Right cardiac atrium (tissue), 5 donors: ENCODE data around the gene VCPKMT. TPM values are rescaled to one million over a fixed set of nuclear protein-coding genes. Genes with fewer than 3 reads are reported as not detected.

ENCODE experiments used
- ATAC-seq, 2 donors: fragments of 200-7000 bp; cut with Tn5 transposase; one replicate each; pipeline versions ENCODE4 v1.8.0 to v1.9.1; 2020; ENCODE audit warnings: moderate library complexity in 2 of 2, mild to moderate bottlenecking in 1 of 2
- DNase-seq, 3 donors: peaks; one replicate each; pipeline ENCODE4 v3.0.0-alpha.2; 2020
- H3K27ac ChIP-seq: one replicate; pipeline ENCODE4 v1.5.1; 2013; ENCODE audit warnings: mild to moderate bottlenecking, low read length, control low read depth, moderate library complexity
- H3K27me3 ChIP-seq: one replicate; pipeline ENCODE4 v1.6.1; 2013; ENCODE audit not compliant: control insufficient read depth, insufficient read depth
- H3K4me1 ChIP-seq: one replicate; pipeline ENCODE4 v1.6.1; 2013; ENCODE audit warnings: low read length; ENCODE audit not compliant: control insufficient read depth, insufficient read depth
- H3K4me3 ChIP-seq: one replicate; pipeline ENCODE4 v1.5.1; 2013; ENCODE audit warnings: low read length, control low read depth
- H3K9me3 ChIP-seq: one replicate; pipeline ENCODE4 v1.6.1; 2013; ENCODE audit warnings: low read length; ENCODE audit not compliant: control insufficient read depth
- WGBS: extraction: QIAGEN DNeasy Blood & Tissue Kit; methylation state at CpG from one replicate; pipeline ENCODE4 v1.1.7; 2013; 5-methylcytosine and 5-hydroxymethylcytosine counted together
- intact Hi-C, 4 donors: fragments of 100-400 bp; cut with DNase I; formaldehyde crosslinking; loops; one replicate each; pipeline versions ENCODE4 v1.11.0 to v1.14.0; 2022 to 2023
- polyA plus RNA-seq: library from polyadenylated mRNA; stranded (reverse); fragments of 200-250 nt; gene quantifications from one replicate; pipeline ENCODE4 v1.2.3, GENCODE V29; 2013
- total RNA-seq, 4 donors: library from RNA; stranded (reverse); fragmentation: NEBNext Ultra II Directional; extraction: Animal tissue kit (Norgen Biotek cat#: 25700); gene quantifications; one replicate each; pipeline ENCODE4 v1.2.1, GENCODE V29; 2021
- donor health status: healthy with polysubstance abuse.
- donor health status: DM: no; HTN: yes; CAD: no.
- donor health status: DM: no; HTN: no; CAD: no.
- donor health status: DM: no; HTN: yes; CAD: no; lungs with severe emphysema.
- donor health status: DM: yes; HTN: yes; CAD: no.

The VCPKMT gene
- total and polyA plus RNA-seq, 5 donors, result 2.8 to 4.3 (median 3.6) TPM

DNA sequence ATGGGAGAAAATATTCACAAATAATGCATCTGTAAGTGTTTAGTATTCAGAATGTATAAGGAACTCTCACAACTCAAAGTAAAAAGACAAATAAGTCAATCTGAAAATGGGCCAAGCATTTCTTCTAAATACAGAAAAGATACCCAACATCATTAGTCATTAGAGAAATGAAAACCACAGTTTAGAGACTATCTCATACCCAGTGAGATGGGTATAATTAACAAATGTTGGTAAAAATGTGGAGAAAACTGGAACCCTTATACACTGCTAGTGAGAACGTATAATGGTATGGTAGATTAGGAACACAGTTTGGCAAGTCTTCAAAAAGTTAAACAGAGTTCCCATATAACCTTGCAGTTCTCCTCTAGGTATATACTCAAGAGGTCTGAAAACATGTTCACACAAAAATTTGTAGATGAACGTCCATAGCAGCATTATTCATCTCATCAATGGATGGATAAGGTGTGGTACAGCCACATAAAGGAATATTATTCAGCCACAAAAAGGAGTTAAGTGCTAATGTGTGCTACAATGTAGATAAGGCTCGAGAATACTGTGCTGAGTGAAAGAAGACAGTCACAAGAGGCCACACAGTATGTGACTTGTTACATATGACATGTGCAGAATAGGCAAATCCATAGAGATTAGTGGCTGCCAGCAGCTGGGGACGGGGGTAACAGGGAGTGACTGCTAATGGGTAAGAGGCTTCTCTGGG, 5.9 kb downstream of the VCPKMT start:
- no peaks in the 10 kb centered on the region for H3K4me1 ChIP-seq
- H3K27ac ChIP-seq, result no peak overlapping the region
- ATAC-seq, result no peak
- H3K4me3 ChIP-seq, result no peak overlapping the region
- no peak for DNase-seq
- WGBS, result 83% methylated on average over 4 of the region's 4 CpGs
- intact Hi-C loops, result no loop called here
- no peaks in the 10 kb centered on the region for H3K9me3 ChIP-seq
- no peaks in the 10 kb centered on the region for H3K27me3 ChIP-seq

DNA sequence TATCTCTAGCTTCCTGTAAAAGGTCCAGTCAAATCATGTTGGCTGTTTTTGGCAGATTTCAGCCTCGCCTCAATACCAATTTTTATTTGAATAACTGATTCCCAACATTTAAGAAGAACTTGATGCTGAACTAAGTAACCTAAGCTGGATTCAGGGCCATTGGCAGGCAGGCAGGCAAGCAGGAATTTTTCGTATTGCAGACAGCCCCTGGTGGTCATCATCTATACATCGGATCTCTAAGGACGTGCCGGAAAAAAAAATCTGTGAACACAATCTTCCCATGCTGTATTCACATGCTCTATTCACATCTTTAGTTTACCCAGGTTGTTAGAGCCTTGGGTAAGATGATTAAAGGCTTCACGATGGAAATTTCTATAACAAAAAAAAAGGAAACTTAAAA, 7.0 kb downstream of the VCPKMT start:
- Histone ChIP-seq H3K27me3 (no peaks in the 10 kb centered on the region), H3K4me3 (no peak overlapping the region), H3K27ac (no peak overlapping the region), H3K4me1 (no peaks in the 10 kb centered on the region), H3K9me3 (no peaks in the 10 kb centered on the region)
- DNase-seq (no peak), ATAC-seq (no peak)
- WGBS, result 62% methylated on average over 6 of the region's 6 CpGs
- intact Hi-C loops, result loop anchor here (5.0 to 10.0 kb wide), 5 partner anchors 215 to 247 kb away; partner anchors contain the start of gene ARF6 (in 1 of the 4)

DNA sequence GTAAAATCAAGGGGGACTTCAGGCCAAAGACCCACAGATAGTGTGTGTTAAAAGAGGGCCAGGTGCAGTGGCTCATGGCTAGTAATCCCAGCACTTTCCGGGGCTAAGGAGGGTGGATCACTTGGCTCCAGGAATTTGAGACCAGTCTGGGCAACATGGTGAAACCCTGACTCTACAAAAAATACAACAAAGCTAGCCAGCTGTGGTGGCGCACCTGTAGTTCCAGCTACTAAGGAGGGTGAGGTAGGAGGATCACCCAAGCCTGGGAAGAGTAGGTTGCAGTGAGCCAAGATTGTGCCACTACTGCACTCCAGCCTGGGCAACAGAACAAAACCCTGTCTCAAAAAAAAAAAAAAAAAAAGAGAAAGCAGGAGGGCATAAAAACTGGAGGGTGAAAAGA, 8.5 kb downstream of the VCPKMT start:
- H3K4me3 ChIP-seq, result no peak overlapping the region
- no peaks in the 10 kb centered on the region for H3K9me3 ChIP-seq
- no peaks in the 10 kb centered on the region for H3K27me3 ChIP-seq
- peaks cover 1% of the 10 kb centered on the region for H3K4me1 ChIP-seq
- DNase-seq (no peak), ATAC-seq (no peak)
- WGBS, result 80% methylated on average over 2 of the region's 2 CpGs
- intact Hi-C loops, result loop anchor here (5.0 to 10.0 kb wide), 5 partner anchors 213 to 246 kb away; partner anchors contain the start of gene ARF6 (in 1 of the 4)
- no peak overlapping the region for H3K27ac ChIP-seq

DNA sequence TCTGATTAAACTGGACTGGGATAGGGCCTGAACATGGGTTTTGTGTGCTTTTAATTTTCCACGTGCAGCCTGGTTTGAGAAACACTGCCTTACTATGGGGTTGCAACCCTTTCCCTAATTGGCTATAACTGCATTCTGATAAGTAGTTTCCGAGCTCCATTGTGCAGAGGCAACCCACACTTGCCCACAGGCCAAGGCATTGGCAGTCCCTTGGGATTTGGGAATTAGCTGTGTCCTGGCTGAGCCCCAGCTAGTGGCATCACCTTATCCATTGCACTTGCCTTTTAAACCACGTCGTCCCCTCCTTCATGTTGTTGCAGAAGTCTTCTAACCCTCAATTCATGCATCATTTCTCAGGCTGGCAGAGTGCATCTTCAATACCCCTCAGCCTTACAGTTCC, 10.2 kb downstream of the VCPKMT start:
- Histone ChIP-seq H3K4me3 (no peak overlapping the region), H3K9me3 (no peaks in the 10 kb centered on the region), H3K4me1 (peaks cover 1% of the 10 kb centered on the region), H3K27ac (no peak overlapping the region), H3K27me3 (no peaks in the 10 kb centered on the region)
- 70% methylated on average over 4 of the region's 4 CpGs for WGBS
- ATAC-seq (peak in 1 of 2 donors; percentile 17), DNase-seq (no peak)
- intact Hi-C loops, result loop anchor here (5.0 to 10.0 kb wide), 5 partner anchors 211 to 244 kb away; partner anchors contain the start of gene ARF6 (in 1 of the 4)

DNA sequence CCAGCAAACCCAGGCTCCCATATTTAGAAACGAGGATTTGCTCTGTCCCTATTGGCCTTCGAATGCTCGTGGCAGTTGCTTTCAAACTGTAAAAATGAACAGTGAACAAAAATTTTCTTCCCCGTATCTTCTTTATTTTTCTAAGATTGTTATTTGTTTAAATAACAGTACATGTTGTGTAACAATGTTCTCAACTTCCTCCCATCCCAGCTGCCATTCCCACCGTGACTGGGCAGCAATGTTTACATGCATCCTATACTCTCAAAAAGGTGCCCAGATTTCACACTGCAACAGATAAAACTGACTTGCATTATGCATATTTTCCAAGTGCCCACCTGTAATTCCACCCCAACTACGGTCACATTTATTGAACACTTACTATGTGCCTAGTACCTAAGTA, 12.8 kb downstream of the VCPKMT start:
- intact Hi-C loops, result loop anchor here in 3 of 4 donors (10.0 kb wide), 3 partner anchors 209 to 239 kb away; partner anchors contain the start of gene ARF6 (in 1 of the 3)
- 89% methylated on average over 6 of the region's 6 CpGs for WGBS
- peaks cover 1% of the 10 kb centered on the region for H3K4me1 ChIP-seq
- no peaks in the 10 kb centered on the region for H3K9me3 ChIP-seq
- DNase-seq (no peak), ATAC-seq (no peak)
- H3K27ac ChIP-seq, result no peak overlapping the region
- no peaks in the 10 kb centered on the region for H3K27me3 ChIP-seq
- H3K4me3 ChIP-seq, result no peak overlapping the region

DNA sequence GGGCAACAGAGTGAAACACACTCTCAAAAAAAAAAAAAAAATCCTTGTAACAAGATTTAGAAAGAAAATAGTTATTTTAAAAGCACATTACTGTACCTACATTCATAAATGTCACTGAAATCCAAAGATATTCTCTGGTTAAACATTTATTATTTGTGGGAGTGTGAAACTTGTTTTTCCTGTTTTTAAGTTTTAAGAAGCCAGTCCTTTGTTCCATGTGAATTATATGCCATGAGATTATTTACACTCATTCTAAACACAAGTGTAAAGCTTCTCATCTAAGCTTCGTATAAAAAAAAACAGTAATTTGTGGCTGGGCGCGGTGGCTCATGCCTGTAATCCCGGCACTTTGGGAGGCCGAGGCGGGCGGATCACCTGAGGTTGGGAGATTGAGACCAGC, 15.0 kb downstream of the VCPKMT start:
- H3K27me3 ChIP-seq, result no peaks in the 10 kb centered on the region
- intact Hi-C loops, result loop anchor here in 3 of 4 donors (10.0 kb wide), 3 partner anchors 207 to 237 kb away; partner anchors contain the start of gene ARF6 (in 1 of the 3)
- 97% methylated on average over 7 of the region's 7 CpGs for WGBS
- no peak overlapping the region for H3K4me3 ChIP-seq
- H3K9me3 ChIP-seq, result no peaks in the 10 kb centered on the region
- ATAC-seq (no peak), DNase-seq (no peak)
- H3K27ac ChIP-seq, result no peak overlapping the region
- H3K4me1 ChIP-seq, result peaks cover 1% of the 10 kb centered on the region

DNA sequence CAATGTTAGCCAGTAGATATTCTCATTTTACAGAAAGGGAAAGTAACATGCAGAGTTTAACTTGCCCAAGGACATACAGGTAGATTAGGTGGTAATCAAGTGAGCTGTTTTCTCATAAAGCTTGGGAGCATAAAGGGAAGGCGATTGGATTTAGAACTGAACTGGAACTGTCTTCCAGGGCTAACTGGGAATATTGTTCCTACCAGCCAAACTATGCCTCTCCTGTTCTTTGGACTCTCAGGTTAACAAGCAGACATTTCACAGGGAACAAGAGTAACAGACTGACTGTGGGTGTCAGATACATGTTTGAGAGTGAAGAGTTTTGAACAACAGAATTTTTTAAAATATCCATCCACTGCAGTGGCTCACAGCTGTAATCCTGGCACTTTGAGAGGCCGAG, 15.6 kb downstream of the VCPKMT start:
- no peak for ATAC-seq
- H3K9me3 ChIP-seq, result no peaks in the 10 kb centered on the region
- DNase-seq, result no peak
- intact Hi-C loops, result loop anchor here in 3 of 4 donors (10.0 kb wide), 3 partner anchors 206 to 236 kb away; partner anchors contain the start of gene ARF6 (in 1 of the 3)
- no peaks in the 10 kb centered on the region for H3K27me3 ChIP-seq
- H3K4me1 ChIP-seq, result peaks cover 1% of the 10 kb centered on the region
- WGBS, result 94% methylated on average over 2 of the region's 2 CpGs
- no peak overlapping the region for H3K4me3 ChIP-seq
- no peak overlapping the region for H3K27ac ChIP-seq

DNA sequence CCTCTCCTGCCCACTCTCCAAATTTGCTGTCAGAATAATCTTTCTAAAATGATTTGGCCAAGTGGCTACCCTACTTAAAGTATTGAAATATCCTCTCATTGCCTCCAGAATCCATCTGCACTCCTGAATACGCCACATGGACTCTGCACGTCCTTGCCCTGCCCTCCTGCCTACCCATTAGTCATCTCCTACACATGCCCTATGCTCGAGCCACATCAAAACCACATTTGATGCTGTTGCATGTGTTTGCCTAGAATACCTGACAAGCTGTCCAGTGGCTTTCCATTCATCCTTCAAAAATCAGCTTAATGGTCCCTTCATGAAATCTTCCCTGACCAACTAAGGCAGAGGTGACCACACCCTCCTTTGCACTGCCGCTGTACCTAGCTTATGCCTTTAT, 17.0 kb downstream of the VCPKMT start:
- ATAC-seq (no peak), DNase-seq (no peak)
- Histone ChIP-seq H3K4me1 (peaks cover 1% of the 10 kb centered on the region), H3K4me3 (no peak overlapping the region), H3K27me3 (no peaks in the 10 kb centered on the region), H3K9me3 (no peaks in the 10 kb centered on the region), H3K27ac (no peak overlapping the region)
- WGBS, result 93% methylated on average over 4 of the region's 4 CpGs
- intact Hi-C loops, result loop anchor here in 1 of 4 donors (10.0 kb wide), 1 partner anchor 95 kb away; no protein-coding TSS in a partner anchor

DNA sequence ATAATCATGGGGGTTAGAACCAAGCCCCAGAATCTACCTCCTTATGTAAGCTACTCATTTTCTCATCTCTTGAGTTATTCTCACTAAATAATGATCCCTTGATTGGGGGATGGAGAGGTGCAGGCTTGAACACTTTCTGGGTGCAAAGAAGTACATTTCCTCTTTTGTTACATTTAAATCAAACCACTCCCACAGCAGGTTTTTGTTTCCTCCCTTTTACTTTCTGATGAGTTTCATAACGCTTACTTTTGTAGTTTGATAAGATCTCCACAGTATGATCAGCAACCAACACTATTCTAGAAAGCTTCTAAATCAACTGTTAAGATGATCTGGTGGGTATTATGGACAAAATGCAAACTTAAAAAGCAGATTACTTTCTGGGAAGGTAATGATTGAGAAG, 20.5 kb downstream of the VCPKMT start:
- no peaks in the 10 kb centered on the region for H3K9me3 ChIP-seq
- H3K27me3 ChIP-seq, result no peaks in the 10 kb centered on the region
- WGBS, result 49% methylated on average over 1 of the region's 1 CpG
- H3K4me1 ChIP-seq, result no peaks in the 10 kb centered on the region
- no peak for ATAC-seq
- intact Hi-C loops, result loop anchor here in 1 of 4 donors (10.0 kb wide), 1 partner anchor 91 kb away; no protein-coding TSS in a partner anchor
- H3K27ac ChIP-seq, result no peak overlapping the region
- no peak overlapping the region for H3K4me3 ChIP-seq
- DNase-seq, result no peak

DNA sequence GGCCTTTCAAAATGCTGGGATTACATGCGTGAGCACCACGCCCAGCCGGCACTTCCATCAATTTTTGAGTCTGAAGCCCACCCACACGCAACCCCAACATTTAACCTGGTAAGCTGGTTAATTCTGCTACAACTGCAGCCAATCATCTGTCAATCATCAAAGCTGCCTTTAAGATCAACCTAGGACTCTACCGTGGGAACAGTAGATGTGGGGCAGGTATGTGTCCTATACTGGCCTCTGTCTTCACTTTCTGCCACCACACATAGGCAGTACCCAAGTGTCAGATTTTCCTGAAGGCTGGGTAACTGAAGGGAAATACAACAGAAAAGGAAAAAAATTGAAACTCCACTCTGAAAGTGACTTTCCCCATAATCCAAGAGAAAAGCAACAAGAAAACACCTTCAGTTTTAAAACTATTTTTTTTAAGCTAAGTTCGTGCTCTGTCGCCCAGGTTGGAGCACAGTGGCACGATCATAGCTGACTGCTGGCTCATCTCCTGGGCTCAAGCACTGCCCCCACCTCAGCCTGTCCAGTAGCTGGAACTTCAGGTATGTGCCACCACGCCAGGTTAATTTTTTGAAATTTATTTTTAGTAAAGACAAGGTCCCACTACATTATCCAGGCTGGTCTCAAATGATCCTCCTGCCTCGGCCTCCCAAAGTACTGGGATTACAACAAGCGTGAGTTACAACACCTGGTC, 22.2 kb downstream of the VCPKMT start:
- DNase-seq, result no peak

DNA sequence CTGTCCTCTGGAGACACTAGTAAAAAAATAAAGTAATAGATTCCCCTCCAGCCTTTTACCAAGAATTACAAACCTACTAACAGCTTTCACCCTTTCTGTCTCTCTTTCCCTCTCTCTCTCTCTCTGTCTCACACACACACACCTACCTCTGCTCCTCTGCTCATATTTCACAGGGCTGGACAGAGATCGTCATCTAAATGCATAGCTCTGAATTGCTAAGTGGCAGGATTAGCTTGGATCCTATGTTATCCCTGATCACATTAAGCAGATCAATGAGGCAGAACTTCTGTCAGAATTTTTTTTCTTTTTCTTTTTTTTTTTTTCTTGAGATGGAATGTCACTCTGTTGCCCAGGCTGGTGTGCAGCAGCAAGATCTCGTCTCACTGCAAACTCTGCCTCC, 22.9 kb downstream of the VCPKMT start:
- no peaks in the 10 kb centered on the region for H3K27me3 ChIP-seq
- intact Hi-C loops, result loop anchor here in 1 of 4 donors (10.0 kb wide), 1 partner anchor 89 kb away; no protein-coding TSS in a partner anchor
- H3K9me3 ChIP-seq, result no peaks in the 10 kb centered on the region
- no peak for ATAC-seq
- no peak overlapping the region for H3K4me3 ChIP-seq
- WGBS, result 80% methylated on average over 2 of the region's 2 CpGs
- no peaks in the 10 kb centered on the region for H3K4me1 ChIP-seq
- no peak overlapping the region for H3K27ac ChIP-seq
- DNase-seq, result no peak

More for the DNA sequence above, 22.2 kb downstream of the VCPKMT start:
- Histone ChIP-seq H3K4me3 (no peak overlapping the region), H3K9me3 (no peaks in the 10 kb centered on the region), H3K4me1 (no peaks in the 10 kb centered on the region), H3K27me3 (no peaks in the 10 kb centered on the region), H3K27ac (no peak overlapping the region)
- ATAC-seq, result no peak
- intact Hi-C loops, result loop anchor here in 1 of 4 donors (10.0 kb wide), 1 partner anchor 89 kb away; no protein-coding TSS in a partner anchor
- WGBS, result 94% methylated on average over 11 of the region's 11 CpGs
